WTC11 (cell line): ENCODE data around the gene PARD3B. TPM values are rescaled to one million over a fixed set of nuclear protein-coding genes. Genes with fewer than 3 reads are reported as not detected.

ENCODE experiments used
- ATAC-seq: fragments of 200-7000 bp; cut with Tn5 transposase; 2 replicates; pipeline ENCODE4 v1.10.0; 2021; ENCODE audit warnings: mild to moderate bottlenecking, moderate library complexity
- CTCF ChIA-PET: fragments of 300-600 bp; sonication (Branson Sonifier 250); formaldehyde crosslinking; loops from one replicate; lab custom pipeline; 2021; ENCODE audit warnings: antibody characterized with exemption; lab: Charles Lee
- POLR2A ChIA-PET: fragments of 350-600 bp; sonication (Branson Sonifier 250); formaldehyde crosslinking; loops from one replicate; lab custom pipeline; 2021; ENCODE audit warnings: antibody characterized with exemption; lab: Charles Lee
- DNase-seq: peaks from one replicate; pipeline ENCODE4 v3.0.0; 2021; ENCODE audit warnings: low spot score
- H3K27ac Mint-ChIP-seq: 2 replicates; pipeline ENCODE4 v1.8.0; 2021; ENCODE audit warnings: mixed read lengths
- H3K27me3 Mint-ChIP-seq: 2 replicates; pipeline ENCODE4 v1.8.0; 2021; ENCODE audit warnings: low read depth, mild to moderate bottlenecking, moderate library complexity, mixed read lengths
- H3K36me3 Mint-ChIP-seq: 2 replicates; pipeline ENCODE4 v1.8.0; 2021; ENCODE audit warnings: mixed read lengths
- H3K4me1 Mint-ChIP-seq: 2 replicates; pipeline ENCODE4 v1.8.0; 2022; ENCODE audit warnings: mixed read lengths
- H3K4me3 Mint-ChIP-seq: 2 replicates; pipeline ENCODE4 v1.8.0; 2021; ENCODE audit warnings: mild to moderate bottlenecking, moderate library complexity, mixed read lengths
- H3K9me3 Mint-ChIP-seq: 2 replicates; pipeline ENCODE4 v1.8.0; 2021; ENCODE audit warnings: mixed read lengths
- E2F5 ChIP-seq: sonication (generic); formaldehyde crosslinking; IDR thresholded peaks from 2 replicates; pipeline ENCODE4 v1.8.1; 2022; ENCODE audit warnings: mild to moderate bottlenecking, moderate library complexity, missing genetic modification reagents
- GRHL2 ChIP-seq: fragments of 250-450 bp; sonication (Bioruptor Pico); IDR thresholded peaks from 2 replicates; pipeline ENCODE4 v1.8.0; 2022; ENCODE audit warnings: mild to moderate bottlenecking, moderate library complexity; ENCODE audit not compliant: insufficient replicate concordance, severe bottlenecking
- JUN ChIP-seq: sonication (generic); formaldehyde crosslinking; IDR thresholded peaks from 2 replicates; pipeline ENCODE4 v1.8.0; 2023; ENCODE audit warnings: mild to moderate bottlenecking, missing genetic modification reagents
- MLX ChIP-seq: sonication (generic); formaldehyde crosslinking; IDR thresholded peaks from 2 replicates; pipeline ENCODE4 v1.8.1; 2023; ENCODE audit warnings: mild to moderate bottlenecking, missing genetic modification reagents, moderate library complexity
- MYBL2 ChIP-seq: sonication (generic); formaldehyde crosslinking; IDR thresholded peaks from 2 replicates; pipeline ENCODE4 v1.8.1; 2023; ENCODE audit warnings: mild to moderate bottlenecking, moderate library complexity, missing genetic modification reagents
- NFATC4 ChIP-seq: fragments of 250-450 bp; sonication (Bioruptor Pico); IDR thresholded peaks from 2 replicates; pipeline ENCODE4 v1.9.0; 2021; ENCODE audit warnings: mild to moderate bottlenecking
- TP53 ChIP-seq: sonication (generic); formaldehyde crosslinking; IDR thresholded peaks from 2 replicates; pipeline ENCODE4 v1.8.1; 2023; ENCODE audit warnings: mild to moderate bottlenecking, missing genetic modification reagents
- ZNF232 ChIP-seq: sonication (generic); formaldehyde crosslinking; IDR thresholded peaks from 2 replicates; pipeline ENCODE4 v1.8.0; 2022; ENCODE audit warnings: mild to moderate bottlenecking, missing genetic modification reagents
- ZNF416 ChIP-seq: fragments of 250-450 bp; sonication (Bioruptor Pico); IDR thresholded peaks from 2 replicates; pipeline ENCODE4 v1.9.0; 2021; ENCODE audit warnings: mild to moderate bottlenecking, inconsistent platforms
- ZNF423 ChIP-seq: fragments of 250-450 bp; sonication (Bioruptor Pico); IDR thresholded peaks from 2 replicates; pipeline ENCODE4 v2.1.2; 2022; ENCODE audit warnings: mild to moderate bottlenecking, moderate library complexity
- total RNA-seq: library from RNA; stranded (reverse); gene quantifications from 3 replicates; pipeline ENCODE4 v1.2.3, GENCODE V29; 2021
- TF ChIP-seq, protein P1 (sequence below): sonication (generic); formaldehyde crosslinking; IDR thresholded peaks from 2 replicates; pipeline ENCODE4 v1.8.1; 2023; ENCODE audit warnings: mild to moderate bottlenecking, moderate library complexity, missing genetic modification reagents
- TF ChIP-seq, protein P2 (sequence below): sonication (generic); formaldehyde crosslinking; IDR thresholded peaks from 2 replicates; pipeline ENCODE4 v1.8.1; 2023; ENCODE audit warnings: mild to moderate bottlenecking, missing genetic modification reagents
- TF ChIP-seq, protein P3 (sequence below): sonication (generic); formaldehyde crosslinking; IDR thresholded peaks from 2 replicates; pipeline ENCODE4 v1.8.1; 2022; ENCODE audit warnings: low read depth, missing genetic modification reagents, borderline replicate concordance
- TF ChIP-seq, protein P4 (sequence below): fragments of 250-450 bp; sonication (Bioruptor Pico); IDR thresholded peaks from 2 replicates; pipeline ENCODE4 v1.8.0; 2021; ENCODE audit warnings: mild to moderate bottlenecking

PARD3B gene
- total RNA-seq, 1 experiment from 2014 or later = 5.6 TPM

- TF ChIP-seq, protein P1, sequence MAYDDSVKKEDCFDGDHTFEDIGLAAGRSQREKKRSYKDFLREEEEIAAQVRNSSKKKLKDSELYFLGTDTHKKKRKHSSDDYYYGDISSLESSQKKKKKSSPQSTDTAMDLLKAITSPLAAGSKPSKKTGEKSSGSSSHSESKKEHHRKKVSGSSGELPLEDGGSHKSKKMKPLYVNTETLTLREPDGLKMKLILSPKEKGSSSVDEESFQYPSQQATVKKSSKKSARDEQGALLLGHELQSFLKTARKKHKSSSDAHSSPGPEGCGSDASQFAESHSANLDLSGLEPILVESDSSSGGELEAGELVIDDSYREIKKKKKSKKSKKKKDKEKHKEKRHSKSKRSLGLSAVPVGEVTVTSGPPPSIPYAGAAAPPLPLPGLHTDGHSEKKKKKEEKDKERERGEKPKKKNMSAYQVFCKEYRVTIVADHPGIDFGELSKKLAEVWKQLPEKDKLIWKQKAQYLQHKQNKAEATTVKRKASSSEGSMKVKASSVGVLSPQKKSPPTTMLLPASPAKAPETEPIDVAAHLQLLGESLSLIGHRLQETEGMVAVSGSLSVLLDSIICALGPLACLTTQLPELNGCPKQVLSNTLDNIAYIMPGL = no peak
- no peak for TF ChIP-seq NFATC4 (CRISPR knock-in tag)
- TF ChIP-seq ZNF416 = no peak
These were observed 747.5 kb downstream of the PARD3B start (continued) for GRCh38 chr2:205292665-205293295.

DNA sequence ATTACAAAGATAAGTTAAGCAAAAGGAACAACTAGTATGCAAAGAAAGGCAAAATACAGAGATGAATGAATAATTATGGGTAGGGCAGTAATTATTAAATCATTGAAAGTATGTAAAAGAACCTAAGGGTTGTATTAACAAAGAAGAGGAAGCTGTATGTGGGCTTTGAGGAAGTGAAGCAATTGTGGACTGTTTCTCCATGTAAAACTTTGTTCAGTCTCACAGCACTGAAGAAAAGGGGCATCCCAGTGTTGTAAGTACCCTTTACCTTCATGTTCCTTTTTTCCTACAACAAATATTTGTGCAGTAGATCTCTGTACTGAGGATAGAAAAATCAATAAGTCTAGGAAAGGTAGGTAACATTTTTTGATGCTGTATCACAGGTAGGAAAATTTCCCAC is 748.3 kb downstream of the PARD3B start:
- POLR2A ChIA-PET = interaction anchor here (0.6 kb wide), 1 partner anchor 136 kb away, joined by 3 read pairs; no protein-coding TSS in a partner anchor
- Mint-ChIP-seq H3K4me3 (no peak overlapping the region), H3K27me3 (no peaks in the 10 kb centered on the region), H3K36me3 (peaks cover 20% of the 10 kb centered on the region), H3K27ac (no peak overlapping the region), H3K9me3 (peaks cover 21% of the 10 kb centered on the region), H3K4me1 (peaks cover 33% of the 10 kb centered on the region)
- no peak for DNase-seq
- CTCF ChIA-PET = no interaction called here
- no peak for ATAC-seq
- TF ChIP-seq E2F5 (CRISPR knock-in tag) (no peak), ZNF423 (no peak), ZNF232 (CRISPR knock-in tag) (no peak), GRHL2 (CRISPR knock-in tag) (no peak), MLX (CRISPR knock-in tag) (no peak), MYBL2 (no peak), JUN (CRISPR knock-in tag) (no peak), TP53 (no peak)
- TF ChIP-seq, protein P2, sequence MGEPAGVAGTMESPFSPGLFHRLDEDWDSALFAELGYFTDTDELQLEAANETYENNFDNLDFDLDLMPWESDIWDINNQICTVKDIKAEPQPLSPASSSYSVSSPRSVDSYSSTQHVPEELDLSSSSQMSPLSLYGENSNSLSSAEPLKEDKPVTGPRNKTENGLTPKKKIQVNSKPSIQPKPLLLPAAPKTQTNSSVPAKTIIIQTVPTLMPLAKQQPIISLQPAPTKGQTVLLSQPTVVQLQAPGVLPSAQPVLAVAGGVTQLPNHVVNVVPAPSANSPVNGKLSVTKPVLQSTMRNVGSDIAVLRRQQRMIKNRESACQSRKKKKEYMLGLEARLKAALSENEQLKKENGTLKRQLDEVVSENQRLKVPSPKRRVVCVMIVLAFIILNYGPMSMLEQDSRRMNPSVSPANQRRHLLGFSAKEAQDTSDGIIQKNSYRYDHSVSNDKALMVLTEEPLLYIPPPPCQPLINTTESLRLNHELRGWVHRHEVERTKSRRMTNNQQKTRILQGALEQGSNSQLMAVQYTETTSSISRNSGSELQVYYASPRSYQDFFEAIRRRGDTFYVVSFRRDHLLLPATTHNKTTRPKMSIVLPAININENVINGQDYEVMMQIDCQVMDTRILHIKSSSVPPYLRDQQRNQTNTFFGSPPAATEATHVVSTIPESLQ (CRISPR knock-in tag) = no peak
- TF ChIP-seq, protein P3, sequence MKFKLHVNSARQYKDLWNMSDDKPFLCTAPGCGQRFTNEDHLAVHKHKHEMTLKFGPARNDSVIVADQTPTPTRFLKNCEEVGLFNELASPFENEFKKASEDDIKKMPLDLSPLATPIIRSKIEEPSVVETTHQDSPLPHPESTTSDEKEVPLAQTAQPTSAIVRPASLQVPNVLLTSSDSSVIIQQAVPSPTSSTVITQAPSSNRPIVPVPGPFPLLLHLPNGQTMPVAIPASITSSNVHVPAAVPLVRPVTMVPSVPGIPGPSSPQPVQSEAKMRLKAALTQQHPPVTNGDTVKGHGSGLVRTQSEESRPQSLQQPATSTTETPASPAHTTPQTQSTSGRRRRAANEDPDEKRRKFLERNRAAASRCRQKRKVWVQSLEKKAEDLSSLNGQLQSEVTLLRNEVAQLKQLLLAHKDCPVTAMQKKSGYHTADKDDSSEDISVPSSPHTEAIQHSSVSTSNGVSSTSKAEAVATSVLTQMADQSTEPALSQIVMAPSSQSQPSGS = no peak
- TF ChIP-seq, protein P1 = no peak
- TF ChIP-seq, protein P4, sequence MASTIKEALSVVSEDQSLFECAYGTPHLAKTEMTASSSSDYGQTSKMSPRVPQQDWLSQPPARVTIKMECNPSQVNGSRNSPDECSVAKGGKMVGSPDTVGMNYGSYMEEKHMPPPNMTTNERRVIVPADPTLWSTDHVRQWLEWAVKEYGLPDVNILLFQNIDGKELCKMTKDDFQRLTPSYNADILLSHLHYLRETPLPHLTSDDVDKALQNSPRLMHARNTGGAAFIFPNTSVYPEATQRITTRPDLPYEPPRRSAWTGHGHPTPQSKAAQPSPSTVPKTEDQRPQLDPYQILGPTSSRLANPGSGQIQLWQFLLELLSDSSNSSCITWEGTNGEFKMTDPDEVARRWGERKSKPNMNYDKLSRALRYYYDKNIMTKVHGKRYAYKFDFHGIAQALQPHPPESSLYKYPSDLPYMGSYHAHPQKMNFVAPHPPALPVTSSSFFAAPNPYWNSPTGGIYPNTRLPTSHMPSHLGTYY (CRISPR knock-in tag) = no peak
- TF ChIP-seq, all 79 proteins: peak for 0
